ENCODE results near the gene NOM1.
A peak's percentile ranks its signal among the peaks of the same experiment; 100 is the strongest.
"Not testable (repeated sequence)": the region's sequence is repeated elsewhere in the genome, so short reads cannot be mapped to it uniquely, and the experiment has no call there.

NOM1 gene, protein sequence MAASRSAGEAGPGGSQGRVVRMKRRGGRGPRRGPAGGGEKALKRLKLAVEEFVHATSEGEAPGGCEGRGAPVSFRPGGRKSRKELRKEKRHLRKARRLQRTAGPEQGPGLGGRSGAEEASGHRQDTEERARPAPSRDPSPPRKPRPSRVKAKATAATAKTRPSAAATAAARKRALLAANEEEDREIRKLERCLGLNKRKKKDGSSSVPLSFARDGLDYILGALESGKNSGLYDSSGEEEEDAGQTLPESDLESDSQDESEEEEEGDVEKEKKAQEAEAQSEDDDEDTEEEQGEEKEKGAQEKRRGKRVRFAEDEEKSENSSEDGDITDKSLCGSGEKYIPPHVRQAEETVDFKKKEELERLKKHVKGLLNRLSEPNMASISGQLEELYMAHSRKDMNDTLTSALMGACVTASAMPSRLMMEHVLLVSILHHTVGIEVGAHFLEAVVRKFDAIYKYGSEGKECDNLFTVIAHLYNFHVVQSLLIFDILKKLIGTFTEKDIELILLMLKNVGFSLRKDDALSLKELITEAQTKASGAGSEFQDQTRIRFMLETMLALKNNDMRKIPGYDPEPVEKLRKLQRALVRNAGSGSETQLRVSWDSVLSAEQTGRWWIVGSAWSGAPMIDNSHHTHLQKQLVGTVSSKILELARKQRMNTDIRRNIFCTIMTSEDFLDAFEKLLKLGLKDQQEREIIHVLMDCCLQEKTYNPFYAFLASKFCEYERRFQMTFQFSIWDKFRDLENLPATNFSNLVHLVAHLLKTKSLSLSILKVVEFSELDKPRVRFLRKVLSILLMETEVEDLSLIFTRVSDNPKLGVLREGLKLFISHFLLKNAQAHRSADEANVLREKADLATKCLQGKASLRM

DNA sequence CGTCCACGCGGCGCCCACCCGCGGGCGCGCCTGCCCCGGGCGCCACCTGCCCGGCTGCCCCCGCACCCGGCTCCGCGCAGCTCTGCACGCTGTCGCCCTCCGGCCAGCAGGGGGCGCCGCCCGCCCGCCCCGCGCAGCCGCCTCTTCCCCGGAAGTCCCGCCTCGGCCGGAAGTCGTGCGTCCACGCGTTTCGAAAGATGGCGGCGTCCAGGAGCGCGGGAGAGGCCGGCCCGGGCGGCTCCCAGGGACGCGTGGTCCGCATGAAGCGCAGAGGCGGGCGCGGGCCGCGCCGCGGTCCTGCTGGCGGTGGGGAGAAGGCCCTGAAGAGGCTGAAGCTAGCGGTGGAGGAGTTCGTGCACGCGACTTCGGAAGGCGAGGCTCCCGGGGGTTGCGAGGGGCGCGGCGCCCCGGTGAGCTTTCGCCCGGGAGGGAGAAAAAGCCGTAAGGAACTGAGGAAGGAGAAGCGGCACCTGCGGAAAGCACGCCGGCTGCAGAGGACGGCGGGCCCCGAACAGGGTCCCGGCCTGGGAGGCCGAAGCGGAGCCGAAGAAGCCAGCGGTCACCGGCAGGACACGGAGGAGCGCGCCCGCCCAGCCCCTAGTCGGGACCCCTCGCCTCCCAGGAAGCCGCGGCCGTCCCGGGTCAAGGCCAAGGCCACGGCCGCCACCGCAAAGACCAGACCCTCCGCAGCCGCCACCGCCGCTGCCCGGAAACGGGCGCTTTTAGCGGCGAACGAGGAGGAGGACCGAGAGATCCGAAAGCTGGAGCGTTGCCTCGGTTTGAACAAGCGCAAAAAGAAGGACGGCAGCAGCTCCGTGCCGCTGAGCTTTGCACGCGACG is at the start of gene NOM1:
Gene NOM1, plus strand, starts transcription at position 172 of the 840 bp plus-strand sequence. Its CDS starts 26 bp downstream, at position 198.
- in situ Hi-C loops (cut with MboI; ENCODE audit: low sequenced_read_pairs, unreplicated experiment), result no loop called here
- TF ChIP-seq, protein P1, sequence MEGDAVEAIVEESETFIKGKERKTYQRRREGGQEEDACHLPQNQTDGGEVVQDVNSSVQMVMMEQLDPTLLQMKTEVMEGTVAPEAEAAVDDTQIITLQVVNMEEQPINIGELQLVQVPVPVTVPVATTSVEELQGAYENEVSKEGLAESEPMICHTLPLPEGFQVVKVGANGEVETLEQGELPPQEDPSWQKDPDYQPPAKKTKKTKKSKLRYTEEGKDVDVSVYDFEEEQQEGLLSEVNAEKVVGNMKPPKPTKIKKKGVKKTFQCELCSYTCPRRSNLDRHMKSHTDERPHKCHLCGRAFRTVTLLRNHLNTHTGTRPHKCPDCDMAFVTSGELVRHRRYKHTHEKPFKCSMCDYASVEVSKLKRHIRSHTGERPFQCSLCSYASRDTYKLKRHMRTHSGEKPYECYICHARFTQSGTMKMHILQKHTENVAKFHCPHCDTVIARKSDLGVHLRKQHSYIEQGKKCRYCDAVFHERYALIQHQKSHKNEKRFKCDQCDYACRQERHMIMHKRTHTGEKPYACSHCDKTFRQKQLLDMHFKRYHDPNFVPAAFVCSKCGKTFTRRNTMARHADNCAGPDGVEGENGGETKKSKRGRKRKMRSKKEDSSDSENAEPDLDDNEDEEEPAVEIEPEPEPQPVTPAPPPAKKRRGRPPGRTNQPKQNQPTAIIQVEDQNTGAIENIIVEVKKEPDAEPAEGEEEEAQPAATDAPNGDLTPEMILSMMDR (IDR thresholded peaks at IDR 0.05; ENCODE audit: borderline replicate concordance, control extremely low read depth, extremely low read depth, insufficient read depth, missing control alignments), result peak; percentile 98
- DNase-seq (ENCODE audit: low spot score), result peak; percentile 98

- DNase-seq (ENCODE audit: low spot score); in situ Hi-C loops (cut with MboI; ENCODE audit: low sequenced_read_pairs, unreplicated experiment): not testable (repeated sequence)
These were observed 49.4 kb upstream of the NOM1 start for GRCh38 chr7:156900093-156900492.

DNA sequence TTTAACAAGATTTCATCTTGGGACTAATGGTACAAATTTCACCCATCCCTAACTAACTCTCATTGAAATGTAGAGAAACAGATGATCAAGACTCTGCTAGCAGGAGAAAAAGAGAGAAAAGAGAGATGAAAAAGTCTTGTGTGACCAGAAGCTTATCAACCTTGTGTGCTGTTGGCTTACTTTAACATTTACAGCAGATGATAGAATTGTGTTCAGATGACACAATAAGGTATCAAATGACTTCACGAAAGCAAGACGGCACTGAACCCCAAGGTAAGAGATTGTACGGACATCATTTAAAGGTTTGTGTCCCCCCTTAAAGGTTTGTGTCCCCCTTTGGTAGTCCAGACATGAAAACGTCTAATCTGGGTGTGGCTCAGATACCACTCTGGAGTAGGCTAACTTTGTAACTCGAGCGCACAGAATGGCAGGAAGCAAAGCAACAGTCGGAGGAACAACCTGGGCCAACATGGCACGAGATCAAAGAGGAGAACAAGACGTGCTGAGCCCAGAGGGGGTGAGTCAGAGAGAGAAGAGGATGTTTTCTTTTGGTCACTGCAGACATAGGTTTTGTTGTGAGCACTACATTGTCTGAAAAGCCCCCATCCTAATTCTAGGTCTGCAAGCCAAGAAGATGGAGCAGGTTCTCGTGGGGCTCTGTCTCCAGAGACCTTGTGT is 46.1 kb upstream of the NOM1 start:
- DNase-seq (ENCODE audit: low spot score), result no peak
- TF ChIP-seq, protein P1 (IDR thresholded peaks at IDR 0.05; ENCODE audit: borderline replicate concordance, control extremely low read depth, extremely low read depth, insufficient read depth, missing control alignments), result no peak
- in situ Hi-C loops (cut with MboI; ENCODE audit: low sequenced_read_pairs, unreplicated experiment), result no loop called here

DNA sequence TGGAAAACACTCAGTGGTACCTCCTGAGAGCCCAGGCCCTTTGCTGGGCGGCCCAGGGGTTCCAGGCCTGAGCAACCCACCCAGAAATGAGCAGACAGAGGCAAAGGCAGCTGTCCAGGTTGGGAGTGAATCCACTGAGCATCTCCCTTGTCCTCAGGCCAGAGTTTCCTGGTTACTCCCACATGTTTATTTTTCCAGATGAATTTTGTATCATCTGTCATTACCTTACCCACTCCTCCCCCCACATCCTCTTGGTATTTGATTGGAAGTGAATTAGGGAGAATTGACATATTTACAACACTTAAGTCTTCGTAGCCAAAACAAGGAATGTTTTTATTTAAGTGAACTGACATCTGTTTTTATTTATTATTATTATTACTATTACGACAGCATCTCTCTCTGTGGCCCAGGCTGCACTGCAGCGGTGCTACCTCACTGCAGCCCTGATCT is 43.3 kb upstream of the NOM1 start:
- in situ Hi-C loops (cut with MboI; ENCODE audit: low sequenced_read_pairs, unreplicated experiment), result no loop called here
- no peak for DNase-seq (ENCODE audit: low spot score)
- TF ChIP-seq, protein P1 (IDR thresholded peaks at IDR 0.05; ENCODE audit: borderline replicate concordance, control extremely low read depth, extremely low read depth, insufficient read depth, missing control alignments), result no peak

- no peak for DNase-seq (ENCODE audit: low spot score)
- in situ Hi-C loops (cut with MboI; ENCODE audit: low sequenced_read_pairs, unreplicated experiment), result no loop called here
- TF ChIP-seq, protein P1 (IDR thresholded peaks at IDR 0.05; ENCODE audit: borderline replicate concordance, control extremely low read depth, extremely low read depth, insufficient read depth, missing control alignments), result no peak
These were observed 41.9 kb upstream of the NOM1 start for GRCh38 chr7:156907656-156908055.

DNA sequence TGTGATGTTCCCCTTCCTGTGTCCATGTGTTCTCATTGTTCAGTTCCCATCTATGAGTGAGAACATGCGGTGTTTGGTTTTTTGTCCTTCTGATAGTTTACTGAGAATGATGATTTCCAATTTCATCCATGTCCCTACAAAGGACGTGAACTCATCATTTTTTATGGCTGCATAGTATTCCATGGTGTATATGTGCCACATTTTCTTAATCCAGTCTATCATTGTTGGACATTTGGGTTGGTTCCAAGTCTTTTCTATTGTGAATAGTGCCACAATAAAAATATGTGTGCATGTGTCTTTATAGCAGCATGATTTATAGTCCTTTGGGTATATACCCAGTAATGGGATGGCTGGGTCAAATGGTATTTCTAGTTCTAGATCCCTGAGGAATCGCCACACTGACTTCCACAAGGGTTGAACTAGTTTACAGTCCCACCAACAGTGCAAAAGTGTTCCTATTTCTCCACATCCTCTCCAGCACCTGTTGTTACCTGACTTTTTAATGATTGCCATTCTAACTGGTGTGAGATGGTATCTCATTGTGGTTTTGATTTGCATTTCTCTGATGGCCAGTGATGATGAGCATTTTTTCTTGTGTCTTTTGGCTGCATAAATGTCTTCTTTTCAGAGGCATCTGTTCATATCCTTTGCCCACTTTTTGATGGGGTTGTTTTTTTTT is 39.8 kb upstream of the NOM1 start:
- in situ Hi-C loops (cut with MboI; ENCODE audit: low sequenced_read_pairs, unreplicated experiment); DNase-seq (ENCODE audit: low spot score): not testable (repeated sequence)

Data from GM13976 (cell line).